Liver (tissue), 9 donors: ENCODE measurements around the gene GPAT3. TPM values are rescaled to one million over a fixed set of nuclear protein-coding genes. Genes with fewer than 3 reads are reported as not detected.

ENCODE experiments used
- DNase-seq: peaks from one replicate; pipeline ENCODE4 v3.0.0-alpha.2; 2017; ENCODE audit warnings: low spot score
- H3K27ac ChIP-seq, 2 donors: one replicate each; pipeline ENCODE4 v1.7.0; 2013; ENCODE audit warnings: inconsistent platforms in 2 of 2, low read length in 2 of 2, control low read depth in 1 of 2, low read depth in 1 of 2, mild to moderate bottlenecking in 1 of 2
- H3K27me3 ChIP-seq, 4 donors: one replicate each; pipeline versions ENCODE4 v1.6.1 to v1.7.0; 2013; ENCODE audit warnings: low read length in 3 of 4, inconsistent platforms in 1 of 4, mild to moderate bottlenecking in 1 of 4, moderate library complexity in 1 of 4; ENCODE audit not compliant: control insufficient read depth in 4 of 4, insufficient read depth in 4 of 4
- H3K36me3 ChIP-seq, 4 donors: one replicate each; pipeline versions ENCODE4 v1.6.1 to v1.7.0; 2013; ENCODE audit warnings: low read length in 3 of 4, mild to moderate bottlenecking in 3 of 4, low read depth in 1 of 4, moderate library complexity in 1 of 4; ENCODE audit not compliant: control insufficient read depth in 4 of 4, insufficient read depth in 3 of 4
- H3K4me1 ChIP-seq, 4 donors: one replicate each; pipeline versions ENCODE4 v1.6.1 to v1.7.0; 2013; ENCODE audit warnings: low read length in 3 of 4, mild to moderate bottlenecking in 3 of 4, moderate library complexity in 1 of 4; ENCODE audit not compliant: control insufficient read depth in 4 of 4, insufficient read depth in 4 of 4
- H3K4me3 ChIP-seq, 3 donors: one replicate each; pipeline versions ENCODE4 v1.6.1 to v1.7.0; 2013; ENCODE audit warnings: low read length in 3 of 3, control low read depth in 1 of 3, low read depth in 1 of 3, mild to moderate bottlenecking in 1 of 3
- H3K9ac ChIP-seq, 2 donors: one replicate each; pipeline ENCODE4 v1.7.0; 2013; ENCODE audit warnings: low read length in 2 of 2, mild to moderate bottlenecking in 2 of 2, moderate library complexity in 2 of 2, control low read depth in 1 of 2, low read depth in 1 of 2
- H3K9me3 ChIP-seq, 4 donors: one replicate each; pipeline versions ENCODE4 v1.6.1 to v1.7.0; 2013; ENCODE audit warnings: low read length in 3 of 4; ENCODE audit not compliant: control insufficient read depth in 4 of 4
- FOXA1 ChIP-seq: IDR thresholded peaks from 2 replicates; pipeline ENCODE4 v1.6.1; 2016; ENCODE audit warnings: antibody characterized with exemption
- HNF4A ChIP-seq, 2 donors: conservative IDR thresholded peaks; 2 replicates each; pipeline ENCODE4 v1.6.1; 2016; ENCODE audit warnings: antibody characterized with exemption in 2 of 2, mild to moderate bottlenecking in 2 of 2
- HNF4G ChIP-seq: IDR thresholded peaks from 2 replicates; pipeline ENCODE4 v1.6.1; 2016; ENCODE audit warnings: antibody characterized with exemption
- JUND ChIP-seq, 2 donors: IDR thresholded peaks; 2 replicates each; pipeline ENCODE4 v1.6.1; 2016; ENCODE audit warnings: antibody characterized with exemption in 2 of 2
- NR2F2 ChIP-seq: IDR thresholded peaks from 2 replicates; pipeline ENCODE4 v1.6.1; 2016; ENCODE audit warnings: antibody characterized with exemption
- RAD21 ChIP-seq, 2 donors: IDR thresholded peaks; 2 replicates each; pipeline ENCODE4 v1.6.1; 2016; ENCODE audit warnings: antibody characterized with exemption in 2 of 2, mild to moderate bottlenecking in 2 of 2
- REST ChIP-seq: IDR thresholded peaks from 2 replicates; pipeline ENCODE4 v1.6.1; 2016; ENCODE audit warnings: antibody characterized with exemption, mild to moderate bottlenecking
- TAF1 ChIP-seq: conservative IDR thresholded peaks from 2 replicates; pipeline ENCODE4 v1.6.1; 2016; ENCODE audit warnings: antibody characterized with exemption, mild to moderate bottlenecking
- YY1 ChIP-seq: IDR thresholded peaks from 2 replicates; pipeline ENCODE4 v1.6.1; 2016; ENCODE audit warnings: antibody characterized with exemption, mild to moderate bottlenecking
- ZBTB33 ChIP-seq: IDR thresholded peaks from 2 replicates; pipeline ENCODE4 v1.6.1; 2016; ENCODE audit warnings: antibody characterized with exemption
- WGBS: extraction: QIAGEN DNeasy Blood & Tissue Kit; methylation state at CpG from one replicate; pipeline ENCODE4 v1.1.7; 2013; 5-methylcytosine and 5-hydroxymethylcytosine counted together
- polyA plus RNA-seq, 2 donors: library from polyadenylated mRNA; stranded (reverse) in 1 of 2; unstranded in 1 of 2; fragments of 200-250 nt in 1 of 2; fragments of >200 nt in 1 of 2; fragmentation: Nextera tagmentation in 1 of 2; extraction: Ambion mirVana in 1 of 2; gene quantifications; one replicate each; pipeline versions ENCODE4 v1.2.1 to v1.2.3, GENCODE V29; 2013 to 2015
- total RNA-seq, 2 donors: library from RNA; depleted of rRNA; stranded (reverse); fragments of >200 nt; gene quantifications; one replicate each; pipeline ENCODE4 v1.2.3, GENCODE V29; 2014
- donor health status: healthy.
- donor health status: healthy.
- donor health status: healthy.
- donor health status: healthy.
- donor health status: healthy.

Gene GPAT3
- total and polyA plus RNA-seq, 4 donors, result 1.8 to 6.2 (median 4.5) TPM

DNA sequence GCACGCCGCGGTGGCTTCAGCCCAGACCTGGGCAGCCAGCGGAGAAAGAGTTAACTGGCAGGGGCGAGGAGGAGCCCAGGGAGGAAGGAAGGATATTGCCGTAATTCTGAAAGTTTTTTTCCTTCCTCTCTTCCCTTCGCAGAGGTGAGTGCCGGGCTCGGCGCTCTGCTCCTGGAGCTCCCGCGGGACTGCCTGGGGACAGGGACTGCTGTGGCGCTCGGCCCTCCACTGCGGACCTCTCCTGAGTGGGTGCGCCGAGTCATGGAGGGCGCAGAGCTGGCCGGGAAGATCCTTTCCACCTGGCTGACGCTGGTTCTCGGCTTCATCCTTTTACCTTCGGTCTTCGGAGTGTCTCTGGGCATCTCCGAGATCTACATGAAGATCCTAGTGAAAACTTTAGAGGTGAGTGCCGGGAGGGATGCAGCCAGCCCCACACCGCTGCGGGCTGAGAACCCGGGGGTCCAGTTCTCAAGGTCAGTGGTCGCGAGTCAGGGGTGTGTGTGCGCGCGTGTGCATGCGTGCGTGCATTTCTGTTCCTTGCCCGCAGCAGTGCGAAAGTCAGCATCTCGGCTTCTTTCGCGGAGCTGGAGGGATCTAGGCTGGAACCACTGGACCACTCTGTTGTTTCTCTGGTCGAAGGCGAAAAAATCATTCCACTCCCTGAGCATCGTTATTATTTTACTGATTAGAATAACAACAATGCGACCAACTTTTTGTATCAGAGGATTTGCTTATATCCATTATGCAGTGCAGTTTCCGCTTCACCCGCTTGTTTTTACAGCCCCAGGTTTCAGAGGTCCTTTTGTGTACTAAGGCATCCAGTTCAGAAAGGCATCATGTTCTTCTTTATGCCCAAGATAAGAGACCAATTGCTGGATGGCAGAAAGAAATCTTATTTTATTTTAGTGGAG, 709 bp downstream of the GPAT3 start:
- Histone ChIP-seq H3K36me3 (no peaks in the 10 kb centered on the region), H3K4me3 (peak overlapping the region; percentile 73 to 90 (median 76)), H3K9me3 (no peaks in the 10 kb centered on the region), H3K27me3 (no peaks in the 10 kb centered on the region), H3K4me1 (peaks cover 3 to 25% (median 11%) of the 10 kb centered on the region in 4 donors), H3K27ac (peak overlapping the region; percentile 79 to 88), H3K9ac (peak overlapping the region; percentile 28 to 85)
- DNase-seq, result peak; percentile 34
- 10% methylated on average over 46 of the region's 46 CpGs for WGBS
- TF ChIP-seq FOXA1 (no peak), YY1 (no peak), REST (peak; percentile 4)

GRCh38 chr4:83542225-83542624, 6.3 kb downstream of the GPAT3 start:
- no peak overlapping the region for H3K4me3 ChIP-seq
- no peak overlapping the region for H3K9ac ChIP-seq

More at GRCh38 chr4:83542225-83542624, 6.3 kb downstream of the GPAT3 start:
- peaks cover 3 to 14% (median 9%) of the 10 kb centered on the region in 4 donors for H3K4me1 ChIP-seq
- no peaks in the 10 kb centered on the region for H3K9me3 ChIP-seq
- no peak overlapping the region for H3K27ac ChIP-seq
- DNase-seq, result no peak
- H3K27me3 ChIP-seq, result no peaks in the 10 kb centered on the region
- H3K36me3 ChIP-seq, result peaks cover 0 to 2% (median 0%) of the 10 kb centered on the region in 4 donors
- 90% methylated on average over 5 of the region's 5 CpGs for WGBS
- TF ChIP-seq FOXA1, result no peak
- TF ChIP-seq NR2F2, result no peak
- no peak for TF ChIP-seq RAD21 (IDR thresholded peaks at IDR 0.05)
- no peak for TF ChIP-seq TAF1
- no peak for TF ChIP-seq ZBTB33
- TF ChIP-seq REST, result no peak
- no peak for TF ChIP-seq HNF4G
- TF ChIP-seq JUND (IDR thresholded peaks at IDR 0.05), result no peak
- no peak for TF ChIP-seq HNF4A (conservative IDR thresholded peaks at IDR 0.05)
